Mucosa of descending colon (tissue), 3 donors: Measurements from ENCODE around the gene CLTB. TPM values are rescaled to one million over a fixed set of nuclear protein-coding genes. Genes with fewer than 3 reads are reported as not detected.

ENCODE experiments used
- ATAC-seq: fragments of 200-7000 bp; cut with Tn5 transposase; one replicate; pipeline ENCODE4 v1.9.1; 2020; ENCODE audit warnings: mild to moderate bottlenecking, moderate library complexity
- DNase-seq, 3 donors: peaks; one replicate each; pipeline ENCODE4 v3.0.0-alpha.2; 2020
- H3K36me3 ChIP-seq: fragments of 200-600 bp; one replicate; pipeline ENCODE4 v1.8.0; 2021; ENCODE audit warnings: low read depth, mild to moderate bottlenecking
- H3K4me1 ChIP-seq: fragments of 200-600 bp; one replicate; pipeline ENCODE4 v1.8.0; 2021; ENCODE audit warnings: low read depth, mild to moderate bottlenecking
- H3K4me3 ChIP-seq: fragments of 200-600 bp; one replicate; pipeline ENCODE4 v1.8.0; 2021; ENCODE audit warnings: mild to moderate bottlenecking
- H3K9me3 ChIP-seq: fragments of 200-600 bp; one replicate; pipeline ENCODE4 v1.8.0; 2021; ENCODE audit warnings: mild to moderate bottlenecking
- CTCF ChIP-seq: fragments of 200-600 bp; IDR thresholded peaks from one replicate; pipeline ENCODE4 v1.8.0; 2022; ENCODE audit warnings: antibody characterized with exemption, mild to moderate bottlenecking
- intact Hi-C, 2 donors: fragments of 100-400 bp; cut with DNase I in 1 of 2; cut with micrococcal nuclease in 1 of 2; formaldehyde crosslinking; loops; one replicate each; pipeline versions ENCODE4 v1.11.0 to v1.11.1; 2022; cut with DNase I, micrococcal nuclease
- total RNA-seq, 3 donors: library from RNA; stranded (reverse); fragmentation: NEBNext Ultra II Directional in 2 of 3; extraction: Animal tissue kit (Norgen Biotek cat#: 25700) in 2 of 3; gene quantifications; one replicate each; pipeline versions ENCODE4 v1.2.1 to v1.2.4, GENCODE V29; 2021 to 2023
- donor health status: DM: no; HTN: no; CAD: no; lungs with moderate emphysema.
- donor health status: DM: no; HTN: no; CAD: no.
- donor health status: DM: no; HTN: yes; CAD: no.

Gene CLTB
- total RNA-seq, 3 donors from 2014 or later = 144 to 234 (median 199) TPM

- H3K9me3 ChIP-seq = no peaks in the 10 kb centered on the region
- intact Hi-C loops = no loop called here
- DNase-seq (no peak), ATAC-seq (no peak)
- TF ChIP-seq CTCF = no peak
- H3K4me3 ChIP-seq = no peak overlapping the region
- H3K4me1 ChIP-seq = peaks cover 39% of the 10 kb centered on the region
- no peaks in the 10 kb centered on the region for H3K36me3 ChIP-seq
Observed at GRCh38 chr5:176407456-176408251, 8.7 kb downstream of the CLTB start.

- TF ChIP-seq CTCF = no peak
- peaks cover 48% of the 10 kb centered on the region for H3K4me1 ChIP-seq
- H3K9me3 ChIP-seq = no peaks in the 10 kb centered on the region
- ATAC-seq = peak; percentile 1
- no peaks in the 10 kb centered on the region for H3K36me3 ChIP-seq
- no peak overlapping the region for H3K4me3 ChIP-seq
- DNase-seq = peak in 2 of 3 donors; percentile 42 to 51
- intact Hi-C loops = no loop called here
Observed at GRCh38 chr5:176406436-176407052, 9.8 kb downstream of the CLTB start.

- no peak overlapping the region for H3K4me3 ChIP-seq
- peak; percentile 29 for TF ChIP-seq CTCF
- H3K36me3 ChIP-seq = no peaks in the 10 kb centered on the region
- no peaks in the 10 kb centered on the region for H3K9me3 ChIP-seq
- ATAC-seq = peak; percentile 67
- peak; percentile 60 to 65 (median 65) for DNase-seq
- H3K4me1 ChIP-seq = peaks cover 49% of the 10 kb centered on the region
- intact Hi-C loops = no loop called here
Observed at GRCh38 chr5:176405656-176406435, 10.5 kb downstream of the CLTB start.

- Histone ChIP-seq H3K9me3 (no peaks in the 10 kb centered on the region), H3K4me3 (no peak overlapping the region), H3K4me1 (peaks cover 44% of the 10 kb centered on the region), H3K36me3 (no peaks in the 10 kb centered on the region)
- ATAC-seq (no peak), DNase-seq (no peak)
- intact Hi-C loops = no loop called here
- TF ChIP-seq CTCF = no peak
Observed at GRCh38 chr5:176401281-176402205, 14.8 kb downstream of the CLTB start.
